ENCODE results near the gene EIF4EBP2.
A peak's percentile ranks its signal among the peaks of the same experiment; 100 is the strongest.

Gene EIF4EBP2

DNA sequence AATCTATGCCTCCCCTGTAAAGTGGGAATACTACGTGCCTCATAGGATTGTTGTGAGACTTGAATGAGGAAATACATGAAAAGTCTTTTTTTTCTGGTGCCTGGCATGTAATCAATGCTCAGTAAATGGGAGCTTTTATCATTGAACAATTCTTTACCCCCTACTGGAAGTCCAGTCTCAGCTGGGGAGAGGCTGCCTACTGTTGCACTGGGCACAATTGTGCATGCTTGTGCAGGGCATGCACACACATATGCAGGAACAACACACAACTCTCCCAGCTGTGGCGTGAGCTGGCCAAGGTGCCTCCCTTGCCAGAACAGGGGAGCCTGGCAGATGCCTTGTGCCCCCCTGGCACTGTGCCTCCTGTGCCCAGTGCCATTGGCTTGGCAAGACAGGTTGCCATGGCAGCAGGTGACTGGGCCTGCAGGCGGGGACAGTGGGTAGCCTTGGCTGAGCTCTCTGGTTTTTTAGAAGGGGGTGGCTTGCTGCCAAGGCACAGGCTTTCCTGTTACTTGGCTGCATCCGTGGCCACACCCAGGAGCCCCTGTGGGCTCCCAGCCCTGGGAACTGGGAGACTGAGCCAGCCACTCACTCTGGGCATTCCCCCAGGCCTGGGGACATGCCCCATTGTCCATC lies 58.5 kb downstream of the EIF4EBP2 start:
- DNase-seq: no peak

DNA sequence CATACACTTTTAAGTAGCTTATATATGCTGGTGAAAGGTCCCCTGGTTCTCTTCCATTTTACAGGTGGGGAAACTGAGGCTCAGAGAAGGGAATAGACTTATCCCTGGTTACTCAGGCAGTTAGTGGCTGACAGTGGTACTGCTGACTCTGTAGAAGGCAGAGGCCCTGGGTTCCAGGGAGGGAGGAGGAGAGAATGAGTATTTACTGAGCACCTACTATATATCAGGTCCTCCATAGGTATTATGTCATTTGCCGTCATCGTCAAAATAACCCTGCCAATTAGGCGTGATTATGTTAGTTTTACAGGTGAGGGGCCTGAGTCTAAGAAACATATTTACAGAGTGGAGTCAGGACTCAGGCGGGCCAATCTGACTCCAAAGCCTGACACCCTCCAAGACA lies 61.3 kb downstream of the EIF4EBP2 start:
- DNase-seq: no peak

DNA sequence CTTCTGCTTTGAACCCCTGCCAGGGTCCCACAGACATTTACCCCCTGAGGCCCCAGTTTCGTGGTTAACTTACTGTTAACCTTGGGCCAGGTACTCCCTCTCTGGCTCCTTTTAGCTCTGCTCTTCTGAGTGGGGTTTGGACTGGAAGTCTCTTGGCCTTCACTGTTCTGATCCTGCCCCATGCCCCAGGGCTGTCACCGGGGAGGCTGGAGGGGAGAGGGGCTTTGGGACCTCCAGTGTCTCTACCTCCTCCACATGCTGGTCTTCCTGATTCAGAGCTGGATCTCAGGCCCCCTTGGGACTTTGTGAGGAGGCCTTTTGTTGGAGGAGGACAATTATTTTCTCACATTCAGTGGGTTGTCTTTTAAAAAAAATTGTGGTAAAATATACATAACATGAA lies 61.9 kb downstream of the EIF4EBP2 start:
- DNase-seq: no peak

DNA sequence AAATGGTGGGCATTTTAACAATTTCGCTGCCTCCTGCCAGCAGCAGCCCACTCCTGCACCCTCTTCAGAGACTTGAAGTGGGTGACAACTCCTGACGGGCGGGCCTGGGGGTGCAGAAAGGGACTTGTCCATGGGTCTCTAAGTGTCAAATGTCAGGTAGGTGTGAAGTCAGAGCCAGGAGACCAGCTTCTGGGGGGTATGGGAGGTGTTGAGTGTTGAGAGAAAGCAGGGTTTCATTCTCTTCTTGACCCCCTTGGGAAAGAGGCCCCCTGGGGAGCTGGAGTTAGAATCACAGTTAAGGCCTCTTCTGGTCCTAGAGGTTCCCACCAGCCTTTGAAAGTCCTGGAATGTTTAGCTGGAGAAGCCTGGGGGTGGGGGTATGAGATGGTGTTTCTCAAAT lies 63.0 kb downstream of the EIF4EBP2 start:
- DNase-seq: no peak

DNA sequence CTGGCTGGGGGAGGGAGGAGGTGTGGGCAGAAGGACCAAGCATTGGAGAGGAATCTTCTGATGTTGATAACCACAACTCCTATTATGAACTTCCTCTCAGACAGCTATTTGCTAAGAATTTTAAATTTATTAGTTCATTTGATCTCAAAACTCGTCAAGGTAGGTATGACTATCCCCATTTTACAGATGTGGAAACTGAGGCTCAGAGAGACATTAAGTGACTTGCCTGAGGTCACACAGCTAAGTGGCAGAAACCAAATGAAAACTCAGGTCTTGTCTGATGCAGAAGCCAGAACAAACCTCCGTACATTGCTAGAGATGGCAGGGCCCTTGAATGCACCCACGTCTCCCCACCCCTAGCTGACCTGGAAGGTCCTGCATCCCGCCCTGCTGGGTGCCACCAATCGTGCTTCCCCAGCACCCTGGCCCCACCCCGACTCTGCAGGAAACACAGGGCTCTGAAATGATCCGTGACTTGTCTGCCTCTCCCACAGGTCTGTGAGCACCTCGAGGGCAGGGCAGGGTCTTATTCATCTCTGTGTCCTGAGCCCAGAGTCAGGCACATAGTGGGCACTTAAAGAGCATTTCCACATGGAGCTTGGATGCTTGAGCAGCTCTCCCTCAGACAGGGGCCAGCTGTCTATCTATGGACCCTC lies 69.0 kb downstream of the EIF4EBP2 start:
- no peak for DNase-seq

DNA sequence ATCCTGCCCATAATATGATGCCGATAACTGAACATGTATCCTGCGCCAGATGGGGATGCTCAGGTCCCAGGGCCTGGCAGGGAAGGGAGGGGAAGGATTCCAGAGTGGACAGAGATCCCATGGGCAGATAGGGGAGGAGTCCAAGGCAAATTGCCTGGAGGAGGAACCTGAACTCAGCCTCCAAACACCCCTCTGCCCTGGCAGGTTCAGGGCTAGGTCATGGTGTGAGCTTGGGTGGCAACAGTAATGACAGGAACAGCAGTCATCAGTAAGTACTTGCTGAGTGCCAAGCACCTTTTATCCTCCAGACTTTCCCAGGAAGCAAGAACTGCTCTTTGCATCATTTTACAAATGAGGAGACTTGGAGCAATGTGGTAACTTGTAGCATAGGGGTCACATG lies 70.8 kb downstream of the EIF4EBP2 start:
- no peak for DNase-seq

DNA sequence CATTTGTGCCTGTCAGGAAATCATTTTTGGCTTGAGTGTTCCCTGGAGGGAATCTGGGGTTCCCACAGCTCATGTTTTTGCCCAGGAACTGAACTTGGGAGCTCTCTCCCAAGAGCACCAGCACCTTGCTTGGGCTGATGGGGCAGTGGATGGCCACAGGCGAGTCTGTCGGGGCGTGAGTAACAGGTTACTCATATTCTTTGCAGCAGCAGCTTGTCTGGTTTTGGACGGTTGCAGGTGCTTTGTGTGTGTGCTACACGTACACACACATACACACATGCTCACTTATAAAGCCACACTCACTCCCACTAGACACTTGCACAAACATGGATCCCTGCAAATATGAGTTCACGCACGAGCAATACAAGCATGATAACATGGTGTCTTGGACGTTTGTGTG lies 71.7 kb downstream of the EIF4EBP2 start:
- no peak for DNase-seq

DNA sequence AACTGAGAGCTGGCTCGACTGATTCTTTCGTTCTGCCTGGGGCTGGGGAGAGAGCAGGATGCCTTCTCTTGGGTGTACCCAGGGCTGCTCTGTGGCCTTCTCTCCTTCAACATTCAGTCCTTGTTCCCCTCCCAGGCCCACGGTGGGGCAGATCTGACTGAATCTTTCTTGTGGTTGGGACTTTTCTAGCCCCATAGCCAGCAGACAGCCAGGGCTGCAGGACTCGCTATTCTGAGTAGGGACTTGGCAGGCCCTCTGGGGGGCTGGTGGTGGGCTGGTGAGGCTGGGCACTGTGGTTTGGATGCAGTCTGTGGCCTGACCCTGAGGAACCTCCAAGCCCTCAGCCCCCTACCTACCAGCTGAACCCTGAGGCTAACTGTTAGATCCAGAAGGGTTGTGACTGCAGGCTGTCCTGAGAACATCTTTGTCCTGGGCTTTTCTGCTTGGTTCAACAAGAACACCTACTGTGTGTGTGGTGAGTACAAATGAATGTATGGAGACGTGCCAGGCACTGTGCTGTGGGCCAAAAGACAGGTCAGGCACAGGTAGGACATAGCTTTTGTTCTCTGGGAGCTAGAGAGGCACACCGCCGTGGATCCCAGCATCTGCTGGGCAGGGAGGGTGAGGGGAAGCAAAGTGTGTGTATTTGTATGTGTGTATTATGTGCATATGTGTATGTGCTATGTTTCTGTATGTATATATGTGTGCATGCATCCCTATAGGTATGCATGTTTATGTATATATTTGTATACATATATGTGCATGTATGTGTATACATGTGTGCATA lies 72.5 kb downstream of the EIF4EBP2 start:
- no peak for DNase-seq

DNA sequence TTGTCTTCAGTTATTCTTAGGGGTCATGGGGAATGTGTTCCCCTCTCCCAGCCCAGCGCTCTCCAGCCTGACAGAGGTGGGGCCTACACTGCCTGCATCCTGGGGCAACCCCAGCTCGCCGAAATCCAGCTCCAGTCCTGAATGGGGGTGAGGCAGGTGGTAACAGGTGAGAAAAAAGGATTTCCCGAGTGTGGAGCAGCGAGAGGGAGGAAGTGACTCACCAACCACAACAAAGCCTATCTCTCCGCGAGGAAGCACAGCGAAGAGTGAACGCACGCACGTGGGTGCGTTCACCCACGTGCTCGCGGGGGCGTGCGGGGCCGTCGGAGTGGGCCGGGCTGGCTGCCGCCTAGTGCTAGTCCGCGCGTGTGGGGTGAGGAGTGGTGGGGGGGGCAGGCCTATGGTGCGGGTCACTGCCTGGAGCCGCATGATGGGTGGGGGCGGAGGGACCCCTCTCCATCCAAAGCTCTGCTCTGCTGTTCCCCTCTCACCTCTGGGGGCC lies 73.8 kb downstream of the EIF4EBP2 start:
- DNase-seq: peak; percentile 77
